GM12878 (cell line): ENCODE data around the gene CD8B. TPM values are rescaled to one million over a fixed set of nuclear protein-coding genes. Genes with fewer than 3 reads are reported as not detected.

Source experiments
- ATF3 ChIP-seq: IDR thresholded peaks from 2 replicates; pipeline ENCODE4 v1.6.1; 2011; ENCODE audit warnings: low read depth, mild to moderate bottlenecking, low read length, moderate library complexity, borderline replicate concordance; ENCODE audit errors: extremely low read depth
- CBFB ChIP-seq: IDR thresholded peaks from 2 replicates; pipeline ENCODE4 v1.6.1; 2016; ENCODE audit warnings: antibody characterized with exemption, low read depth
- CHD2 ChIP-seq: IDR thresholded peaks from 2 replicates; pipeline ENCODE4 v1.6.1; 2011; ENCODE audit warnings: low read depth, low read length, improper control_type of control experiment, borderline replicate concordance
- CREM ChIP-seq: IDR thresholded peaks from 2 replicates; pipeline ENCODE4 v1.6.1; 2014; ENCODE audit warnings: antibody characterized with exemption, low read depth
- MEF2B ChIP-seq: fragments of 450-650 bp; IDR thresholded peaks from 2 replicates; pipeline ENCODE4 v1.6.1; 2018; ENCODE audit warnings: mild to moderate bottlenecking, moderate library complexity; ENCODE audit not compliant: partially characterized antibody, poor library complexity, severe bottlenecking
- MTA2 ChIP-seq: fragments of 450-650 bp; IDR thresholded peaks from 2 replicates; pipeline ENCODE4 v1.6.1; 2016; ENCODE audit warnings: low read depth, mild to moderate bottlenecking, moderate library complexity
- NBN ChIP-seq: fragments of 450-650 bp; IDR thresholded peaks from 2 replicates; pipeline ENCODE4 v1.6.1; 2016
- PBX3 ChIP-seq: IDR thresholded peaks from 2 replicates; pipeline ENCODE4 v1.6.1; 2011; ENCODE audit warnings: mild to moderate bottlenecking, low read depth, low read length, moderate library complexity; ENCODE audit not compliant: insufficient replicate concordance
- RCOR1 ChIP-seq: conservative IDR thresholded peaks from 2 replicates; pipeline ENCODE4 v1.6.1; 2012; ENCODE audit warnings: low read depth, low read length, improper control_type of control experiment
- SPI1 ChIP-seq: IDR thresholded peaks from 2 replicates; pipeline ENCODE4 v1.6.1; 2011; ENCODE audit warnings: low read depth, mild to moderate bottlenecking, low read length, moderate library complexity, borderline replicate concordance; ENCODE audit not compliant: insufficient read depth
- TCF12 ChIP-seq: IDR thresholded peaks from 2 replicates; pipeline ENCODE4 v1.6.1; 2011; ENCODE audit warnings: low read depth, mild to moderate bottlenecking, low read length
- USF1 ChIP-seq: IDR thresholded peaks from 2 replicates; pipeline ENCODE4 v1.6.1; 2011; ENCODE audit warnings: borderline replicate concordance, low read depth, mild to moderate bottlenecking, moderate library complexity, mixed read lengths, low read length; ENCODE audit not compliant: insufficient read depth; ENCODE audit errors: extremely low read length
- ZNF24 ChIP-seq: fragments of 450-650 bp; IDR thresholded peaks from 2 replicates; pipeline ENCODE4 v1.6.1; 2017; ENCODE audit warnings: antibody characterized with exemption, mild to moderate bottlenecking
- polyA plus RNA-seq, 11 experiments: library from polyadenylated mRNA; depleted of rRNA in 4 of 11; unstranded in 6 of 11; stranded (reverse) in 5 of 11; fragments of >200 nt; fragmentation: Nextera tagmentation in 4 of 11; fragmentation: Illumina TruSeq in 1 of 11; extraction: Ambion mirVana in 4 of 11; extraction: Trizol in 1 of 11; gene quantifications; 1 replicate in 1 of 11; 2 replicates in 10 of 11; pipeline versions ENCODE4 v1.2.1 to v1.2.3, GENCODE V29; 2011 to 2016; ENCODE audit warnings: inconsistent platforms in 2 of 11, missing spikeins in 2 of 11, low read depth in 1 of 11
- total RNA-seq, 4 experiments: library from RNA; depleted of rRNA in 3 of 4; stranded (reverse); fragments of >200 nt in 3 of 4; fragmentation: Illumina TruSeq in 1 of 4; extraction: Trizol in 1 of 4; gene quantifications; 2 replicates each; pipeline versions ENCODE4 v1.2.1 to v1.2.3, GENCODE V29; 2013 to 2021
- TF ChIP-seq, protein P1 (sequence below): fragments of 450-650 bp; IDR thresholded peaks from 2 replicates; pipeline ENCODE4 v1.6.1; 2017; ENCODE audit warnings: mild to moderate bottlenecking, moderate library complexity
- TF ChIP-seq, protein P2 (sequence below): fragments of 450-650 bp; IDR thresholded peaks from 2 replicates; pipeline ENCODE4 v1.6.1; 2018; ENCODE audit warnings: mild to moderate bottlenecking, low read depth, moderate library complexity; ENCODE audit not compliant: partially characterized antibody

Gene CD8B
- total and polyA plus RNA-seq, 10 of the 15 experiments (the other 5 are each of a cell fraction or from before 2014, with no cell fraction given), result 0.21 TPM; not detected in 9

- TF ChIP-seq MTA2 (peak; percentile 83), TCF12 (0 out of 2 replicates have a peak, but pooled peaks have one; percentile 38), RCOR1 (0 out of 2 replicates have a peak, but pooled peaks have one; percentile 44), SPI1 (peak; percentile 67; the same call in 1 of the 2 replicates), PBX3 (peak; percentile 62), CBFB (no peak), CHD2 (no peak; the same call in 1 of the 2 replicates), CREM (peak; percentile 91), MEF2B (peak; percentile 57), ZNF24 (0 out of 2 replicates have a peak, but pooled peaks have one; percentile 21), USF1 (no peak), NBN (peak; percentile 71), ATF3 (no peak)
- TF ChIP-seq, protein P1, sequence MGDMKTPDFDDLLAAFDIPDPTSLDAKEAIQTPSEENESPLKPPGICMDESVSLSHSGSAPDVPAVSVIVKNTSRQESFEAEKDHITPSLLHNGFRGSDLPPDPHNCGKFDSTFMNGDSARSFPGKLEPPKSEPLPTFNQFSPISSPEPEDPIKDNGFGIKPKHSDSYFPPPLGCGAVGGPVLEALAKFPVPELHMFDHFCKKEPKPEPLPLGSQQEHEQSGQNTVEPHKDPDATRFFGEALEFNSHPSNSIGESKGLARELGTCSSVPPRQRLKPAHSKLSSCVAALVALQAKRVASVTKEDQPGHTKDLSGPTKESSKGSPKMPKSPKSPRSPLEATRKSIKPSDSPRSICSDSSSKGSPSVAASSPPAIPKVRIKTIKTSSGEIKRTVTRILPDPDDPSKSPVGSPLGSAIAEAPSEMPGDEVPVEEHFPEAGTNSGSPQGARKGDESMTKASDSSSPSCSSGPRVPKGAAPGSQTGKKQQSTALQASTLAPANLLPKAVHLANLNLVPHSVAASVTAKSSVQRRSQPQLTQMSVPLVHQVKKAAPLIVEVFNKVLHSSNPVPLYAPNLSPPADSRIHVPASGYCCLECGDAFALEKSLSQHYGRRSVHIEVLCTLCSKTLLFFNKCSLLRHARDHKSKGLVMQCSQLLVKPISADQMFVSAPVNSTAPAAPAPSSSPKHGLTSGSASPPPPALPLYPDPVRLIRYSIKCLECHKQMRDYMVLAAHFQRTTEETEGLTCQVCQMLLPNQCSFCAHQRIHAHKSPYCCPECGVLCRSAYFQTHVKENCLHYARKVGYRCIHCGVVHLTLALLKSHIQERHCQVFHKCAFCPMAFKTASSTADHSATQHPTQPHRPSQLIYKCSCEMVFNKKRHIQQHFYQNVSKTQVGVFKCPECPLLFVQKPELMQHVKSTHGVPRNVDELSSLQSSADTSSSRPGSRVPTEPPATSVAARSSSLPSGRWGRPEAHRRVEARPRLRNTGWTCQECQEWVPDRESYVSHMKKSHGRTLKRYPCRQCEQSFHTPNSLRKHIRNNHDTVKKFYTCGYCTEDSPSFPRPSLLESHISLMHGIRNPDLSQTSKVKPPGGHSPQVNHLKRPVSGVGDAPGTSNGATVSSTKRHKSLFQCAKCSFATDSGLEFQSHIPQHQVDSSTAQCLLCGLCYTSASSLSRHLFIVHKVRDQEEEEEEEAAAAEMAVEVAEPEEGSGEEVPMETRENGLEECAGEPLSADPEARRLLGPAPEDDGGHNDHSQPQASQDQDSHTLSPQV, result peak; percentile 86; the same call in 1 of the 2 replicates
- TF ChIP-seq, protein P2, sequence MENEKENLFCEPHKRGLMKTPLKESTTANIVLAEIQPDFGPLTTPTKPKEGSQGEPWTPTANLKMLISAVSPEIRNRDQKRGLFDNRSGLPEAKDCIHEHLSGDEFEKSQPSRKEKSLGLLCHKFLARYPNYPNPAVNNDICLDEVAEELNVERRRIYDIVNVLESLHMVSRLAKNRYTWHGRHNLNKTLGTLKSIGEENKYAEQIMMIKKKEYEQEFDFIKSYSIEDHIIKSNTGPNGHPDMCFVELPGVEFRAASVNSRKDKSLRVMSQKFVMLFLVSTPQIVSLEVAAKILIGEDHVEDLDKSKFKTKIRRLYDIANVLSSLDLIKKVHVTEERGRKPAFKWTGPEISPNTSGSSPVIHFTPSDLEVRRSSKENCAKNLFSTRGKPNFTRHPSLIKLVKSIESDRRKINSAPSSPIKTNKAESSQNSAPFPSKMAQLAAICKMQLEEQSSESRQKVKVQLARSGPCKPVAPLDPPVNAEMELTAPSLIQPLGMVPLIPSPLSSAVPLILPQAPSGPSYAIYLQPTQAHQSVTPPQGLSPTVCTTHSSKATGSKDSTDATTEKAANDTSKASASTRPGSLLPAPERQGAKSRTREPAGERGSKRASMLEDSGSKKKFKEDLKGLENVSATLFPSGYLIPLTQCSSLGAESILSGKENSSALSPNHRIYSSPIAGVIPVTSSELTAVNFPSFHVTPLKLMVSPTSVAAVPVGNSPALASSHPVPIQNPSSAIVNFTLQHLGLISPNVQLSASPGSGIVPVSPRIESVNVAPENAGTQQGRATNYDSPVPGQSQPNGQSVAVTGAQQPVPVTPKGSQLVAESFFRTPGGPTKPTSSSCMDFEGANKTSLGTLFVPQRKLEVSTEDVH, result peak; percentile 51
Measured at GRCh38 chr2:86783615-86784339, 77.9 kb downstream of the CD8B start (continued).
